Heart right ventricle (tissue), 16 donors: ENCODE results near the gene LIPT1. TPM values are rescaled to one million over a fixed set of nuclear protein-coding genes. Genes with fewer than 3 reads are reported as not detected.
"Not testable (repeated sequence)": the region's sequence is repeated elsewhere in the genome, so short reads cannot be mapped to it uniquely, and the experiment has no call there.

Experiments
- ATAC-seq, 8 donors: fragments of 200-7000 bp; cut with Tn5 transposase; one replicate each; pipeline ENCODE4 v1.9.1; 2020; ENCODE audit warnings: mild to moderate bottlenecking in 8 of 8, moderate library complexity in 8 of 8, moderate number of reproducible peaks in 1 of 8
- DNase-seq, 2 donors: peaks; one replicate each; pipeline ENCODE4 v3.0.0-alpha.2; 2020
- H3K27ac ChIP-seq, 10 donors: fragments of 200-600 bp; sonication (generic) in 2 of 10; one replicate each; pipeline versions ENCODE4 v1.5.0 to v1.8.0; 2020 to 2022; ENCODE audit warnings: mild to moderate bottlenecking in 3 of 10
- H3K27me3 ChIP-seq, 7 donors: fragments of 200-600 bp; one replicate each; pipeline ENCODE4 v1.8.0; 2021 to 2022; ENCODE audit warnings: mild to moderate bottlenecking in 2 of 7
- H3K36me3 ChIP-seq, 9 donors: fragments of 200-600 bp; sonication (generic) in 1 of 9; one replicate each; pipeline versions ENCODE4 v1.5.0 to v1.8.0; 2020 to 2022; ENCODE audit warnings: mild to moderate bottlenecking in 2 of 9
- H3K4me1 ChIP-seq, 9 donors: fragments of 200-600 bp; sonication (generic) in 1 of 9; one replicate each; pipeline versions ENCODE4 v1.5.0 to v1.8.0; 2020 to 2022; ENCODE audit warnings: mild to moderate bottlenecking in 4 of 9
- H3K4me3 ChIP-seq, 10 donors: fragments of 200-600 bp; sonication (generic) in 2 of 10; one replicate each; pipeline versions ENCODE4 v1.5.0 to v1.8.0; 2020 to 2022; ENCODE audit warnings: mild to moderate bottlenecking in 7 of 10, moderate library complexity in 2 of 10
- H3K9me3 ChIP-seq, 11 donors: fragments of 200-600 bp in 10 of 11; sonication (generic) in 2 of 11; one replicate each; pipeline versions ENCODE4 v1.5.0 to v1.8.0; 2013 to 2022; ENCODE audit warnings: mild to moderate bottlenecking in 2 of 11, control low read depth in 1 of 11, moderate library complexity in 1 of 11
- CTCF ChIP-seq, 9 donors: fragments of 200-600 bp; sonication (generic) in 2 of 9; IDR thresholded peaks; one replicate each; pipeline versions ENCODE4 v1.5.0 to v1.8.0; 2021 to 2022; ENCODE audit warnings: antibody characterized with exemption in 9 of 9, mild to moderate bottlenecking in 5 of 9, moderate library complexity in 1 of 9
- WGBS, 2 donors: extraction: QIAGEN DNeasy Blood & Tissue Kit; methylation state at CpG; one replicate each; pipeline ENCODE4 v1.1.7; 2013; ENCODE audit warnings: inconsistent platforms in 1 of 2; 5-methylcytosine and 5-hydroxymethylcytosine counted together
- intact Hi-C, 10 donors: fragments of 100-400 bp; cut with DNase I; formaldehyde crosslinking; loops; one replicate each; pipeline versions ENCODE4 v1.11.1 to v1.14.2; 2022
- polyA plus RNA-seq, 2 donors: library from polyadenylated mRNA; stranded (reverse); fragments of 200-250 nt; gene quantifications; one replicate each; pipeline ENCODE4 v1.2.3, GENCODE V29; 2013
- total RNA-seq, 10 donors: library from RNA; stranded (reverse); fragmentation: NEBNext Ultra II Directional in 3 of 10; extraction: Animal tissue kit (Norgen Biotek cat#: 25700) in 3 of 10; gene quantifications; one replicate each; pipeline versions ENCODE4 v1.2.1 to v1.2.4, GENCODE V29; 2021 to 2023
- donor health status: Arrhythmogenic right ventricular cardiomyopathy.
- donor health status: ischemic (EF 13 %, LVEDD 7.1; RV severe dilation, severe dysfunction).
- donor health status: healthy with polysubstance abuse.
- donor health status: DM: no; HTN: yes; CAD: no.
- donor health status: DM: no; HTN: no; CAD: no.
- donor health status: ischemic (EF 25% LVEDD 6.9; RV normal size, moderate dysfunction).
- donor health status: ischemic (EF 25% LVEDD 5.7; RV mildly dilated, moderate dysfunction).
- donor health status: healthy.
- donor health status: DM: yes; HTN: yes; CAD: no.
- donor health status: Ischemic cardiomyopathy.
- donor health status: ischemic (EF 35%, LVEDD 5.7; RV mildly dilated, moderate dysfunction).
- donor health status: nonischemic (EF 11% LVEDD 7.7; RV severe dilation, severe dysfunction).
- donor health status: DM: yes; HTN: yes; CAD: no.
- donor health status: PGD.
- donor health status: ischemic (EF 29% LVEDD 5.4; RV normal size, mild dysfunction).
- donor health status: nonischemic (EF 23%, LVEDD 6.1; RV moderate dilation, normal function).

LIPT1 gene
- total and polyA plus RNA-seq, 12 donors = 4.2 to 18.5 (median 7.6) TPM

GRCh38 chr2:99112617-99113016, 42.1 kb upstream of the LIPT1 start:
- TF ChIP-seq CTCF (IDR thresholded peaks at IDR 0.05) = no peak
- Histone ChIP-seq H3K4me3 (no peak overlapping the region), H3K36me3 (no peaks in the 10 kb centered on the region), H3K9me3 (no peaks in the 10 kb centered on the region), H3K4me1 (no peaks in the 10 kb centered on the region), H3K27me3 (peaks cover 0 to 4% (median 0%) of the 10 kb centered on the region in 7 donors), H3K27ac (no peak overlapping the region)
- intact Hi-C loops = no loop called here
- ATAC-seq = no peak
- WGBS, 2 donors = 80 to 82% methylated on average over 4 of the region's 4 CpGs
- no peak for DNase-seq

- WGBS, 2 donors = 79 to 80% methylated on average over 2 of the region's 2 CpGs
- H3K36me3 ChIP-seq = peaks cover 0 to 15% (median 0%) of the 10 kb centered on the region in 9 donors
- intact Hi-C loops = no loop called here
- H3K4me1 ChIP-seq = no peaks in the 10 kb centered on the region
- no peak overlapping the region for H3K27ac ChIP-seq
- ATAC-seq = no peak
- no peaks in the 10 kb centered on the region for H3K27me3 ChIP-seq
- no peak overlapping the region for H3K4me3 ChIP-seq
- H3K9me3 ChIP-seq = peaks cover 0 to 67% (median 21%) of the 10 kb centered on the region in 11 donors
- no peak for TF ChIP-seq CTCF (IDR thresholded peaks at IDR 0.05)
- DNase-seq = no peak
These were observed 26.8 kb upstream of the LIPT1 start for GRCh38 chr2:99127981-99128380.

- 87 to 95% methylated on average over 2 of the region's 2 CpGs for WGBS, 2 donors
These were observed 19.7 kb upstream of the LIPT1 start for GRCh38 chr2:99135044-99135556.

GRCh38 chr2:99139003-99139402, 15.8 kb upstream of the LIPT1 start:
- WGBS, 2 donors = 92 to 95% methylated on average over 4 of the region's 4 CpGs
- no peak for TF ChIP-seq CTCF (IDR thresholded peaks at IDR 0.05)
- H3K4me3 ChIP-seq = no peak overlapping the region
- peaks cover 0 to 19% (median 12%) of the 10 kb centered on the region in 9 donors for H3K4me1 ChIP-seq
- no peaks in the 10 kb centered on the region for H3K36me3 ChIP-seq
- H3K27ac ChIP-seq = no peak overlapping the region
- intact Hi-C loops = no loop called here
- H3K27me3 ChIP-seq = no peaks in the 10 kb centered on the region
- no peak for DNase-seq
- no peaks in the 10 kb centered on the region for H3K9me3 ChIP-seq
- no peak for ATAC-seq

More at GRCh38 chr2:99135044-99135556, 19.7 kb upstream of the LIPT1 start:
- H3K4me3 ChIP-seq, ATAC-seq, H3K27me3 ChIP-seq, H3K36me3 ChIP-seq, intact Hi-C loops, H3K4me1 ChIP-seq, H3K27ac ChIP-seq, DNase-seq: not testable (repeated sequence)
- H3K9me3 ChIP-seq = peaks cover 0 to 37% (median 23%) of the 10 kb centered on the region in 11 donors
